Sigmoid colon (tissue), 4 donors: ENCODE data around the gene BCHE.

ENCODE experiments used
- EP300 ChIP-seq, 4 donors: sonication (generic); formaldehyde crosslinking; IDR thresholded peaks; one replicate each; pipeline ENCODE4 v1.6.1; 2017; ENCODE audit warnings: antibody characterized with exemption in 4 of 4
- POLR2AphosphoS5 ChIP-seq, 4 donors: sonication (generic); formaldehyde crosslinking; IDR thresholded peaks; one replicate each; pipeline ENCODE4 v1.6.1; 2017; ENCODE audit warnings: antibody characterized with exemption in 4 of 4
- TF ChIP-seq, protein P1 (sequence below), 4 experiments: fragments of 450-650 bp in 3 of 4; fragments of 200-600 bp in 1 of 4; IDR thresholded peaks; one replicate each; pipeline ENCODE4 v1.5.1; 2016 to 2019; ENCODE audit warnings: antibody characterized with exemption in 4 of 4, mild to moderate bottlenecking in 3 of 4, moderate library complexity in 2 of 4

DNA sequence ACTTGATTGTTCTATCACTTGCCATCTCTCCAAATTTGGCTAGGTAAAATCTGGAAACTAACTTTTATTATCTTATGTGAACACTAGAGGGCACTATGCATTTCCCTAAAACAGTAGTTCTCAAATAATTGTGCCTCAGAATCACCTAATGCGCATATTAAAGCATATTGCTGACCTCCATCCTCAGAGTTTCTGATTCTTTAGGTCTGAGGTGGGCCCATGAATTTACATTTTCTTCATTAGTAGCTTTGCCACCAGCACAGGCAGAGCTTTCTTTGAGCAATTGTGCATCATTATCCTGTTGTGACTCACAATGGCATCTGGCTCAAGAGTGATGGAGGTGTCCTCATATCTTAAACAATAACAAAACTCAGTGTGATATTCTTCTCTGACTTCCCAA, 17.5 kb upstream of the BCHE start:
- TF ChIP-seq, protein P1, sequence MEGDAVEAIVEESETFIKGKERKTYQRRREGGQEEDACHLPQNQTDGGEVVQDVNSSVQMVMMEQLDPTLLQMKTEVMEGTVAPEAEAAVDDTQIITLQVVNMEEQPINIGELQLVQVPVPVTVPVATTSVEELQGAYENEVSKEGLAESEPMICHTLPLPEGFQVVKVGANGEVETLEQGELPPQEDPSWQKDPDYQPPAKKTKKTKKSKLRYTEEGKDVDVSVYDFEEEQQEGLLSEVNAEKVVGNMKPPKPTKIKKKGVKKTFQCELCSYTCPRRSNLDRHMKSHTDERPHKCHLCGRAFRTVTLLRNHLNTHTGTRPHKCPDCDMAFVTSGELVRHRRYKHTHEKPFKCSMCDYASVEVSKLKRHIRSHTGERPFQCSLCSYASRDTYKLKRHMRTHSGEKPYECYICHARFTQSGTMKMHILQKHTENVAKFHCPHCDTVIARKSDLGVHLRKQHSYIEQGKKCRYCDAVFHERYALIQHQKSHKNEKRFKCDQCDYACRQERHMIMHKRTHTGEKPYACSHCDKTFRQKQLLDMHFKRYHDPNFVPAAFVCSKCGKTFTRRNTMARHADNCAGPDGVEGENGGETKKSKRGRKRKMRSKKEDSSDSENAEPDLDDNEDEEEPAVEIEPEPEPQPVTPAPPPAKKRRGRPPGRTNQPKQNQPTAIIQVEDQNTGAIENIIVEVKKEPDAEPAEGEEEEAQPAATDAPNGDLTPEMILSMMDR (IDR thresholded peaks at IDR 0.05) = peak in 1 of 4 experiments; percentile 18
- TF ChIP-seq EP300 (IDR thresholded peaks at IDR 0.05) (no peak), POLR2AphosphoS5 (IDR thresholded peaks at IDR 0.05) (no peak)
